Ascending aorta (tissue), 2 donors: ENCODE results near the gene MYO3B. TPM values are rescaled to one million over a fixed set of nuclear protein-coding genes. Genes with fewer than 3 reads are reported as not detected.

ENCODE experiments used
- DNase-seq, 2 donors: peaks; one replicate each; pipeline ENCODE4 v3.0.0-alpha.2; 2019; ENCODE audit warnings: low spot score in 2 of 2
- H3K27ac ChIP-seq, 2 donors: fragments of 200-600 bp; sonication (generic); one replicate each; pipeline ENCODE4 v1.5.1; 2016 to 2017; ENCODE audit warnings: mild to moderate bottlenecking in 1 of 2
- H3K27me3 ChIP-seq: fragments of 200-600 bp; sonication (generic); one replicate; pipeline ENCODE4 v1.5.1; 2017
- H3K36me3 ChIP-seq, 2 donors: fragments of 200-600 bp; sonication (generic); one replicate each; pipeline ENCODE4 v1.5.1; 2016
- H3K4me1 ChIP-seq, 2 donors: fragments of 200-600 bp; sonication (generic); one replicate each; pipeline ENCODE4 v1.5.1; 2016 to 2017; ENCODE audit warnings: mild to moderate bottlenecking in 1 of 2
- H3K4me3 ChIP-seq, 2 donors: fragments of 200-600 bp; sonication (generic); one replicate each; pipeline ENCODE4 v1.5.1; 2016 to 2017; ENCODE audit warnings: mild to moderate bottlenecking in 1 of 2
- H3K9me3 ChIP-seq, 2 donors: fragments of 200-600 bp; sonication (generic); one replicate each; pipeline ENCODE4 v1.5.1; 2016
- CTCF ChIP-seq, 3 experiments: fragments of 200-600 bp in 2 of 3; fragments of 450-650 bp in 1 of 3; sonication (generic) in 2 of 3; IDR thresholded peaks; one replicate each; pipeline ENCODE4 v1.5.1; 2016 to 2019; ENCODE audit warnings: antibody characterized with exemption in 3 of 3, mild to moderate bottlenecking in 1 of 3, moderate library complexity in 1 of 3
- intact Hi-C: fragments of 100-400 bp; cut with DNase I; formaldehyde crosslinking; loops from one replicate; pipeline ENCODE4 v1.15.1; 2023
- total RNA-seq: library from RNA; depleted of rRNA; stranded (reverse); fragments of >200 nt; gene quantifications from one replicate; pipeline ENCODE4 v1.1.0, GENCODE V29; 2016

Gene MYO3B
- total RNA-seq, 1 donor from 2014 or later, result not detected

DNA sequence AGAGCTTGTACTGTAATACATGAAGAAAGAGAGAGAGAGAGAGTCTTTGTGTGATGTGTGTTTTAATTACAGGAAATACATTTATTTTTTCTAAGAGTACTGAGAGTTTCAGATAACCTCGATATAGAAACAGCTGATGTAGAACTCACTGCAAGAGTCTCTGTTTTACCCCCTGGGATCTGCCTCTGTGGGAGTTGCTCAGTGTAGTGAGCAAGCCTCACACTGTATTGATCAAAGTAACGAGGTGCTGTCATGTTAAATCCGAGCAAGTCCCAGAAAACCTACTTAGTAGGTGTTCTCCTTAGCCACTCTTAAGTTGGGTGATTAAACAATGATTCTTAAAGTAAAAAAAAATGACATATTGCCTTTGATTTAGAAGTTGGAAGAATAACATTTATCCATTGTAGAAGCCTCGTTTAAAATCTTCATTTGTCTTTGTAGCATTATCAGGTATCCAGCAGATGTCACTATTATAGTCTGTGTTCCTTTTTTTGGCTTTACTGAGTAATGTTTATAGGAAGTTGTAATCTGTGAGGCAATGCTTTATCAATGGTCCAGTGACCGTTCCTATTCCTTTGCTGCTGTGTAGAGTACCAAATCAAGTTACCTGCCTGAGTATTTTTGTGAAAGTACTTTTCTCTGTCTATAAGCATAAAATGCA is 219.0 kb downstream of the MYO3B start:
- no peak overlapping the region for H3K27ac ChIP-seq
- intact Hi-C loops, result no loop called here
- DNase-seq, result no peak
- no peaks in the 10 kb centered on the region for H3K27me3 ChIP-seq
- no peaks in the 10 kb centered on the region for H3K9me3 ChIP-seq
- no peaks in the 10 kb centered on the region for H3K36me3 ChIP-seq
- TF ChIP-seq CTCF (IDR thresholded peaks at IDR 0.05), result no peak
- no peaks in the 10 kb centered on the region for H3K4me1 ChIP-seq
- no peak overlapping the region for H3K4me3 ChIP-seq

DNA sequence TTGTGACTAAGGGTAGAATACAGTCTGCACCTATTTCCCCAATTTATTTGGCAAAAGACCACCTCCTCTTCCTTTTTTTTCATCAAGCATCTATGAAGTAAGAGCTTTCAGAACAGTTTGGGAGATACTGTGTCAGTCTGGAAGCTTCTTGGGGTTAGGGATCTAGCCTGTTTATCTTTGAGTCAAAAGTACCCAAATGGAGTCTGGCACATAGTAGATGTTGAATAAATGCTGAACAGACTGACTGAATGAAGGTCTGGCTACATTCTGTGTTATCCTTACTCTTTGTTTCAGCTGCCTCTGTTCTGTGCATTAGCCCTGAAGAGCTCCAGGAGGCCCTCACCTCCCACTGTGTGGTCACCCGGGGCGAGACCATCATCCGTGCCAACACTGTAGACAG is 223.2 kb downstream of the MYO3B start:
- TF ChIP-seq CTCF (IDR thresholded peaks at IDR 0.05), result no peak
- Histone ChIP-seq H3K36me3 (no peaks in the 10 kb centered on the region), H3K27ac (no peak overlapping the region), H3K4me1 (no peaks in the 10 kb centered on the region), H3K9me3 (no peaks in the 10 kb centered on the region), H3K4me3 (no peak overlapping the region), H3K27me3 (no peaks in the 10 kb centered on the region)
- intact Hi-C loops, result no loop called here
- DNase-seq, result no peak

DNA sequence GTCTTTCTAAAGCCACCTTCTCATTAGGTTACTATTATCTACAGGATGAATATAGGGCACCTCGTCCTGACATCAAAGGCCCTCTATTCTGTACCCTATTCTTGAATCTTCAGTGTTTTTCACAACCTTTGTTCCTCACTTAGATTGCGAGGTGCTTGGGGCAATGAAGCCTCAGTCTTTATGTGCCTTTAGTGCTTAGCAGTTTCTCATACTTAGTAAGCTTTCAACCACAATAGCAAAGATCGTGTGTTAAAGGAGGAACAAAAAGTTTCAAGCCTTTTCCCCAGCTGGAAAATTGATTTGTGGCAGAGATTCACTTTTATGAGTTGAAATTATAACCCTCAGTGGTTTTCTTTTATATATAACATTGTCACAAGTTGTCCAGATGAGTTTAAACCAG is 226.9 kb downstream of the MYO3B start:
- Histone ChIP-seq H3K4me3 (no peak overlapping the region), H3K4me1 (no peaks in the 10 kb centered on the region), H3K36me3 (no peaks in the 10 kb centered on the region), H3K27me3 (no peaks in the 10 kb centered on the region), H3K27ac (no peak overlapping the region), H3K9me3 (no peaks in the 10 kb centered on the region)
- intact Hi-C loops, result no loop called here
- DNase-seq, result no peak
- TF ChIP-seq CTCF (IDR thresholded peaks at IDR 0.05), result no peak

- no peak for TF ChIP-seq CTCF (IDR thresholded peaks at IDR 0.05)
- Histone ChIP-seq H3K4me1 (no peaks in the 10 kb centered on the region), H3K27ac (no peak overlapping the region), H3K27me3 (no peaks in the 10 kb centered on the region), H3K36me3 (no peaks in the 10 kb centered on the region), H3K9me3 (no peaks in the 10 kb centered on the region), H3K4me3 (no peak overlapping the region)
- intact Hi-C loops, result no loop called here
- no peak for DNase-seq
These were observed 227.4 kb downstream of the MYO3B start for GRCh38 chr2:170405326-170405725.

DNA sequence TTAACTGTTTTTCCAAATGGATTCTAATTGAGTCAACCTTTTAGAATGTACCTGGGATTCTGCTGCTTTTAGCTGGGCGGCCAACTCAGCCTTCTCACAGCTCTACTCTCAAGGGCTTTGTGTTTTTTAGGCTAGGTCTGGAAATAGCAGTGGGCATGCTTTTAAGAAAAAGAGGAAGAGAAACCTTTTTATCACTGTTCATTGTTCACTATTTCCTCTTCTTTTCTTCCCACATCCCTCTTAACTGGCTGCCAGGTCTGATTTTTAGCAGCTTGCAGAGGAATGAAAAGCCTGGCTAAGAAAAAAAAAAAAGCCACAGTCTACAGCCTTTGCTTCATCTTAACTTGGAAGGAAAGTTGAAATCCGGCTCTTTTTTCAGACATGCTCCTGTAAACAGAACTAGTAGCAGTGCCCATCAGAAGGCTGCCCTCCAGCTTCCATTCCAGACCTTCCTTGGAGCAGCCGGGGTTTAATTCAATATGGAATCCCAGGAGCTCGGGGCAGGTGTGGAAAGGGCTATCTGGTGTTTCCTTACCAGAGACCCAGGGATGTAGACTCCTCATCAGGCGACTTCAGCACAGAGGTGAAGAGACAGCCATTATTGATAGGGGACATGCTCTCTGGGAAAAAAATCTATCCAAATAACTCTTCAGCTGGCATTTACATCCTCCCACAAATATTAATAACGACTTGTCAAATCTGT is 230.7 kb downstream of the MYO3B start:
- H3K4me1 ChIP-seq, result no peaks in the 10 kb centered on the region
- no peaks in the 10 kb centered on the region for H3K27me3 ChIP-seq
- no peak for TF ChIP-seq CTCF (IDR thresholded peaks at IDR 0.05)
- H3K4me3 ChIP-seq, result peak overlapping the region in 1 of 2 donors; percentile 42
- no peak overlapping the region for H3K27ac ChIP-seq
- H3K9me3 ChIP-seq, result no peaks in the 10 kb centered on the region
- intact Hi-C loops, result loop anchor here (2.0 kb wide), 1 partner anchor 404 kb away; no protein-coding TSS in a partner anchor
- DNase-seq, result no peak
- H3K36me3 ChIP-seq, result no peaks in the 10 kb centered on the region
